ENCODE data around the gene MAT1A.
"Not testable (repeated sequence)": the region's sequence is repeated elsewhere in the genome, so short reads cannot be mapped to it uniquely, and the experiment has no call there.

Gene MAT1A

DNA sequence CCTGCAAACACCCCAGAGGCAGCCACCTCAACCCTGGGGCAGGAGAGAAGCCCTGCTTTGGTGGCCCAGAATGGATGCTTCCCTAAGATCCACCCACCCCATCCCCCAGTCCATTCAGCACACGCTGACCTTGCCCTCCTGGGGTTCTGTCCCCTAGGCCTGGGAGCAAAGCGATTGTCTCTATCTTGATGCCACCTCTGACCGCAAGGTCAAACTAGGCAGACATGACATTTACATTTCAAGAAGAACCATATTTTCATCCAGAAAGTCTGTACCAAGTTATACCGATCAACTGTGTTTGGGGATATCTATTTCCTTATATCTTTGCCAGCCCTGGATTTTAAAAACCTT is 23.0 kb downstream of the MAT1A start:
- in situ Hi-C loops (cut with MboI; ENCODE audit: low sequenced_read_pairs) = loop anchor here (25.0 kb wide), 1 partner anchor 704 kb away; the partner anchor contains the start of gene SFTPA2

DNA sequence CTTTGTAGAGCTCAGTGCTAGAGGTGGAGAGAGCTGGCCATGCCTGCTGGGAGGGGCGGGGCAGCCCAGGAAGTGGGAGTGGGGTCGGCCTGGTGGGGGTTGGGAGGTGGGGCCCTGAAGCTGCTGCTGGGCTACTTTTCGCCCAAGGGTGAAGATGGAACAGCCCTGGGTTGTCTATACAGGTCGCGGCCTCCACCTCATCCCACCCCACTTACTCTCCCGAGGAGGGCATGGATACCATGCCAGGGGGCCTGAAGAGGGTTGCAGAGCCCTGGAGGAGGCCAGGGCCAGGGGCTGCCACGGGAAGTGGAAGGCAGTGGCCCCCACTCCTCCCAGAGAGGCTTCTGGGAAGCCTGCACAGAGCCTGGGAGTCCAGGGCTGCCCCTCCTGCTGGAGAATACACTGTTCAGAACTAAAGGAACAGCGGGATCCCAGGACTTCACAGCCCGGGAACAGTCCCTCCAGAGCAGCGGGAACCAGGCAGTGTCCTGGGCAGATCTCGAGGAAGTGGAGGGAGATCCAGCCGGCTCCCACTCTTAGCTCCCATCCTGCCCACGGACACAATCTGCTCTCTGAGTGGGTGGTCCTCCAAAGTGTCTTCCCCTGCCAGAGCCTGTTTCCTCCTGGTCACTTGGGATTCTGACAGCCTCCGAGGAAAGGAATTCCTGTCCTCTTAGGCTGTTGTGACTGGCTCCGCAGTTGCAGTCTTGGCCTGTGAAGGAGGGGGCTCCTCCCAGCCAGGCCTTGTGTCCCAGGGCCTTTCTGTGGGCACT is 23.5 kb downstream of the MAT1A start:
- in situ Hi-C loops (cut with MboI; ENCODE audit: low sequenced_read_pairs) = loop anchor here (25.0 kb wide), 1 partner anchor 704 kb away; the partner anchor contains the start of gene SFTPA2

DNA sequence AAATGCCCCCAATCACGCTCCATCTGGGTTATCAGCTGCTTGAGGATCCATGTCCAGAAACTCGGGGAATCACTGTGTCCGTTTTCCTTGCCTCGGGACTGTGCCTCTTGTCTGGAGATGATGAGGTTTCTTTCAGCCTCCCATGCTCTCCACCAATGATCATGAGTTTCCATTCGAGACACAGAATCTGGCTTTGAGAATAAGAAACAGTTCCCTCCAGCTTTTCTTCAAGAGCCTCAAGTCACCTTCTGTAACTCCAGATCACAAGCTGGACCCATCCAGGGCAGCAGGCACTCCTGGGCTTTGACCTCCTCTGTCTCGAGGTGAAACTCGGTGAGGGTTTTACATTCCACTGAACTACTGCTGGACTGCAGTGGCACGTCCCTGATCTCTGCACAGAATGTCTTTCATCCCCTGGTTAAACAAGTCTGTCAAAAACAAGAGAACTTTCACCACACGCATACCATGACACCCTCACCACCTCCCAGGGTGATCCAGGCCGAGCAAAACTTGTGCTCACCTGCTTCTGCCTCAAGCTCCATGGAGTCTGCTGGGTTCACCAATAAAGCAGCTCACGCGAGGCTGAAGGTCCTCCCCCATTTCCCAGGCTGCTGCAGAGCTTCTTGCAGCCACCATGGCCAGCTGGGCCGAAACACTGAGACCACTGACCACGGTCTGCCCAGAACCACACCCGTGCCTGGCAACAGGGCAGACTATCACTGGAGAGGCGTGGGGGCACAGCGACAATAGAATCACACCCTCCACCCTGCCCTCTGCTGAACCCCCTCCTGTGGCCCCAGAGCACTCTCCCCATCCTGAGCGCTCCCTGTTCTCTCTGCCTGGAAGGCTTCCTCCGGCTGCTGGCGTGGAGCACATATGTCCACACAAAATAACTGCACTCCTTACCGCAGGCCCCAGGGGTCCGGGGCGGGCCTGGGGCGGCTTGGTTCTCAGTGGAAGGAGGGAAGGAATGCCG is 25.1 kb downstream of the MAT1A start:
- in situ Hi-C loops (cut with MboI; ENCODE audit: low sequenced_read_pairs) = loop anchor here (25.0 kb wide), 1 partner anchor 702 kb away; the partner anchor contains the start of gene SFTPA2

DNA sequence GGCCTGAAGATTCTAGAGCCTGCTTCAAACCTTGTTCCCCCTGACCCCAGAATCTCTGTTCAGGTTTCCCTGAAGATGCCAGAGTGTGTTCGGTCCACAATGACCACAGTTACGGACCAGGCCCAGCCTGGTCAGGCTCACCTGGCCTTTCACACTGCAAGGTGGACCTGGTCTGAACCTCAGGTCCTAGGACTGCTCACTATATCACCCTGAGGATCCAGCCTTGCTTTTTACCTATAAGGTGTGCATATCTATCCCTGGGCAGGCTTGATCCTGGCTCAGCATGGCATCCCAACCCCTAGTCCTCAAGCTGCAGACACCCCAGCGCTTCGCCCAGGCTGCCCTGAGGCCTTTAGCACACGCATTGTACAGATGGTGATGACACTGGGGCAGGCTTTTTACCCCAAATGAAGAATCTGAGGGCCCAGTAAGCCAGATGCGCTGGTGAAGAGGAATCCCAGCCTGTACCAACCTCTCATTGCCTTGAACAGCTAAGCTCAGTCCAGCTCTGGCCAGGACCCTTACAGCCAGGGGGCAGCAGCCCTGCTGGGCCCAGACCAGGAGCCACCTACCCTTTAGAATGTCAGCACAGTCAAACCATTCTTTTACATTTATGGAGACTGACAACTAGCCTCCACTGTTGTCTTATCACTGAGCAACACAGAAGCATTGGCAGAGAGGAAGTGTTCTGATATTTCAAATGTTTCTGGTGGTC is 28.0 kb downstream of the MAT1A start:
- in situ Hi-C loops (cut with MboI; ENCODE audit: low sequenced_read_pairs) = loop anchor here (25.0 kb wide), 1 partner anchor 699 kb away; the partner anchor contains the start of gene SFTPA2

DNA sequence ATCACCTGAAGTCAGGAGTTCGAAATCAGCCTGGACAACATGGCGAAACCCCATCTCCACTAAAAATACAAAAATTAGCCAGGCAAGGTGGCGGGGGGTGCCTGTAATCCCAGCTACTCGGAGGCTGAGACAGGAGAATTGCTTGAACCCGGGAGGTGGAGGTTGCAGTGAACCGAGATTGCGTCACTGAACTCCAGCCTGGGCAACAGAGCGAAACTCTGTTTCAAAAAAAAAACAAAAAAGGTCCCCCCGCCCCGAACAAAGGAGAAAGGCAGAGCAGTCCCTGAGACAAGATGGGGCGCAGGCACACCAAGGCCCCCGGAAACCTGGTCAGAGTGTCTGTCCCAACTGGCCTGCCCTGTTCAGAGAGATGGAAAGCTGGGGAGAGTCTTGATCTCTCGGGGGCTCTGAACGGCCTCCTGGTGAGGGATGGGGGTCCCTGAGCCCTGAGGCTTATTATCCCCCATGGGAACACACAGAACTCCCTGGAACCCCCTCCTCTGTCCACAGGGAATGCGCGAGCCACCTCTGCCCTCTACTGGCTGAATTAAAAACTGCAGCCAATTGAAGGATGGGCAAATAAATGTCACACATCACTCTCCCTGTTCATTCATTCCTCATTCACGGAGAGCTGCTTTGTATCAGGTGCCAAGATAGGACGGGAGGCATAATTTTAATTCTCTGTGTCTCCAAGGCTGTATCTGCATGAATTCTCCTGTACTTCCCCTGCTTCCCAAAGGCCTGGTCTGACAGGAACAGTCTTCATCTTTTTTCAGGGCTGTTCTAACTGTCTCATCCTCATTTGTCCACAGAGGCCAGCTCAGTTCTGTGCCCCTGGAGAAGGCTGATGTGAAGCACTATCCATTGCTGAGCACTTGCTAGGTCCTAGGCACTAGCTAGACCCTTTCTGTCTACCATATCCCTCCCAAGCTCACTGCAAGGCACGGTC is 28.9 kb downstream of the MAT1A start:
- in situ Hi-C loops (cut with MboI; ENCODE audit: low sequenced_read_pairs) = loop anchor here (25.0 kb wide), 1 partner anchor 698 kb away; the partner anchor contains the start of gene SFTPA2

DNA sequence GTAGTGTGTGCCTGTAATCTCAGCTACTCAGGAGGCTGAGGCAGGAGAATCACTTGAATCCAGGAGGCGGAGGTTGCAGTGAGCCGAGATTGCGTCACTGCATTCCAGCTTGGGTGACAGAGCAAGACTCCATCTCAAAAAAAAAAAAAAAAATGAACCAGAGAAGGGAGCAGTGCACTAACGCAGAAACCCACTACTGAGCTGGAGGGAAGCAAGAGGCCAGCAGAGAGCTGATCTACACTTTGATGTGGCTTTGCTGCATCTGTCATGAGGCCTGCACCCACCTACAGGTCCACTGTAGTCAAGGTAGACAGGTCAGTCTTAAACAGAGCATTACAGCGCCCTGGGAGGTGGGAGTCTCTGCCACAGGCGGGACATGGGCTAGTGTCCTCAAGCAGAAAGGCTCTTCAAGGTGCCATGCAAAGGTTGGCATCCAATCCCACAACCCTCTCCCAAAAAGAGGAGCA is 30.0 kb downstream of the MAT1A start:
- in situ Hi-C loops (cut with MboI; ENCODE audit: low sequenced_read_pairs) = loop anchor here (25.0 kb wide), 1 partner anchor 697 kb away; the partner anchor contains the start of gene SFTPA2

DNA sequence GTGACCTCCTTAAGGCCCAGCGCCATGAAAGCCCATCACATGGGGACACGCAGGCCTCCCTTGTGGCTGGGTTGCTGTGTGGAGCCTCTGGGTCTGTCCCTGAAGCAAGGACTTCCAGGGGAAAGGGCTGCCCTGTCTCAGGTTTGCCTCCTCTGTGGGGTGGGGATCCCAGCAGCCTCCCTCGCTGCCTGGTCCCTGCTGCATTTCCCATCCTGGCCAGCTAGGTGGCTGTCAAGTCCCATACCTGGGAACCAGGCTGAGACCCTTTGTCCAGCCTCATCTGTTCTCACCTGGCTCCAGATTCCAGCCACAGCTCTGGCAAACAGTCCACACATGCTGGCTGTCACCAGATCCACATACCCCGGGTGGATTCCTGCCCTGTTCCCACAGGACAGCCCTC is 32.7 kb downstream of the MAT1A start:
- in situ Hi-C loops (cut with MboI; ENCODE audit: low sequenced_read_pairs) = loop anchor here (25.0 kb wide), 1 partner anchor 694 kb away; the partner anchor contains the start of gene SFTPA2

DNA sequence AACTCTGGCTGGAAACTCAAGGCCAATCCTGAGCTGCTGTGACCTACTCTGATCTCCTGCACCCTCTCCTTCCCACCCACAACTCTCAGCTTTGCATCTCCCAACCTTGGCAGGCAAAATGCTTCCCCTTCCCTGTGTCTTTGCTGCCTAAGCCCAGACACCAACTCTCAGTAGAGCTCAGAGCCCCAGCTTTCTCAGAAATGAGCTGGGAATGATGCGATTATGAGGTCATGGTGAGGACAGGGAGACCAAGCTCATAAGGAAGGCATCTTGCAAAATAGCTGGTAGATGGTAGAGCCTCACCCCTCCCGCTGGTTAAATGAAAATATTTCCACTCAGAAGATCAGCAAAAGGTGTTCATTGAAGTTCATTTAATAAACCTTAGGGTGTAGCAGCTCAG is 34.7 kb downstream of the MAT1A start:
- in situ Hi-C loops (cut with MboI; ENCODE audit: low sequenced_read_pairs) = loop anchor here (25.0 kb wide), 1 partner anchor 692 kb away; the partner anchor contains the start of gene SFTPA2

DNA sequence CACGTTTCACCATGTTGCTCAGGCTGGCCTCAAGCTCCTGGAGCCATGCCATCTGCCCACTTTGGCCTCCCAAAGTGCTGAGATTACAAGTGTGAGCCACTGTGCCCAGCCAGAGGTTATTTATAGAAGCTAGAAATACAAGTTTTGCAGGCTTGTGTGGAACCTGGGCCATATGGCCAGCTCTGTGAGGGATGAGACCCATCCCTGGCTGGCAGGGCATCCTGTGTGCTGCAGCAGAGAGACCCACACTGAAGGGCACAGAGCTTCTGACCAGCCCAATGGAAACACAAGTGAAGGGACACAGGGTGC is 35.5 kb downstream of the MAT1A start:
- in situ Hi-C loops (cut with MboI; ENCODE audit: low sequenced_read_pairs) = loop anchor here (25.0 kb wide), 1 partner anchor 692 kb away; the partner anchor contains the start of gene SFTPA2

DNA sequence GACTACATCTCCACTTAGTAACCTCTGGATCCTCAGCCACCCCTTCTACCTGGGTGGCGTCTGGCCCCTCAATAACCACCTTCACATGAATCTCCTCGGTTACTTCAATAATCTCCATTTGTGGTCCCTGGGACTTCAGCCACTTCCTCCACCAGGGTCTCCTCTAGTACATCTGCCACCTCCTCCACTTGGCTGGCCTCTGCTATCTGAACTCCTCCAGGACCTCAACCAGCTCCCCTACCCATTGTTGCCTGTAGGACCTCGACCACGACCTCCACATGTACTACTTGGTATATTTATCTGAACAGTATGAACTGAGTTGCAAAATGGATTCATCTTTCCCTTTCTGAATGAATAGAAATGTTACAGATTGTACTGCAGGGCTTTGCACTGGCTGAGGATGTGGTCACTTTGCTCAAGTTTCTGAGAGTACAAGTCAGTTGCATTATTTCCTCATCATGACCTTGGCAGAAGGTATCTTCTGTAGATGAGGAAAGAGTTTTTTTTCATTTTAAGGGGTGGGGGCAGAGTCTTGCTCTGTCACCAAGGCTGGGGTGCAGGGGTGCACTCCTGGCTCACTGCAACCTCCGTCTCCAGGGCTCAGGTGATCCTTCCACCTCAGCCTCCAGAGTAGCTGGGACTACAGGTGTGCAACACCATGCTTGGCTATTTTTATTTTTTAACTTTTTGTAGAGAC is 36.0 kb downstream of the MAT1A start:
- in situ Hi-C loops (cut with MboI; ENCODE audit: low sequenced_read_pairs) = loop anchor here (25.0 kb wide), 1 partner anchor 691 kb away; the partner anchor contains the start of gene SFTPA2

DNA sequence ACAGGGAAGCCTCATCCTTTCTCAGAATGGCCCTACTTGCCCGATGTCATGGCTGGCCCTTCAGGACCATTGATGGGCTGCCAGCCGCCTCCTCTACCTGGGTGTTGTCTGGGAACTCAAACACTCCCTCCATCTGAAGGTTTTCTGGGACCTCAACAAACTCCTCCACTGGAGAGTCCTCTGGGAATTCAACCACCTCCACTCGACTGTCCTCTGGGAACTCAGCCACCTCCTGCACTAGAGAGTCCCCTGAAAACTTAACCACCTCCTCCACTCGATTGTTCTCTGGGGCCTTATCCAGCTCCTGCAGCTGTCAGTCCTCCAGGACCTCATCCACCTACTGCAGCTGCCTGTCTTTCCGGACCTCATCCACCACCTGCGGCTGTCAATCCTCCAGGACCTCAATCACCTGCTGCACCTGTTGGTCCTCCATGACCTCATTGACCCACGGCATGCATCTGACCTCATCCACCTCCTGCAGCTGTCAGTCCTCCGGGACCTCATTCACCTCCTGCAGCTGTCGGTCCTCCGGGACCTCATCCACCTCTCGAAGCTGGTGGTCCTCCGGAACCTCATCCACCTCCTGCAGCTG is 37.1 kb downstream of the MAT1A start:
- in situ Hi-C loops (cut with MboI; ENCODE audit: low sequenced_read_pairs) = loop anchor here (25.0 kb wide), 1 partner anchor 690 kb away; the partner anchor contains the start of gene SFTPA2

DNA sequence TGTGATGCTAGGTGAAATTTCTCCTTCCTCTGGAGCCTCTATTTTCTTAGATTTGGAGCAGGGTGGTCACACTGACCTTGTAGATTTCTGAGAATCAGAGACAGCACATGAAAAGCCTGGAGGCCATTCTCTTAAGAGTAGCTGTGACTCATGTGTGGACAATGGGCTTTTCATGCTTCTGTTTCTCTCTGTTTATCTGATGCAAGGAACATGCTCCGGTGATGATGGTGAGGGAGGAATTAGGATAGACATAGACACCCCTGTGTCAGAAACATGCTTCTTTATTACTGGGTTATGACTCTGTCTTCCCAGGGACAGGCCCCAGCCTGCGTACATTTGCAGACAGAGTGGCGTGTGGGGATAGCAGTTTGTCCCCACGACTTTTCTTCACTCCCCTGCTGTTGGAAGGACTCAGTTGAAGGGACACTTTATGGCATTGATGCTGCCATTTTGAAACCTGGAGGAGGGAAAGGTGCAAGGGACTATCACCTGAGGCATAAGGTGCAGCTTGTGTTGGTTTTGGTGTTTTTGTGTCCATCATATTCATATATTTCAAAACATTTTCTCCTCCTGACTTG is 37.7 kb downstream of the MAT1A start:
- in situ Hi-C loops (cut with MboI; ENCODE audit: low sequenced_read_pairs) = loop anchor here (25.0 kb wide), 1 partner anchor 689 kb away; the partner anchor contains the start of gene SFTPA2

DNA sequence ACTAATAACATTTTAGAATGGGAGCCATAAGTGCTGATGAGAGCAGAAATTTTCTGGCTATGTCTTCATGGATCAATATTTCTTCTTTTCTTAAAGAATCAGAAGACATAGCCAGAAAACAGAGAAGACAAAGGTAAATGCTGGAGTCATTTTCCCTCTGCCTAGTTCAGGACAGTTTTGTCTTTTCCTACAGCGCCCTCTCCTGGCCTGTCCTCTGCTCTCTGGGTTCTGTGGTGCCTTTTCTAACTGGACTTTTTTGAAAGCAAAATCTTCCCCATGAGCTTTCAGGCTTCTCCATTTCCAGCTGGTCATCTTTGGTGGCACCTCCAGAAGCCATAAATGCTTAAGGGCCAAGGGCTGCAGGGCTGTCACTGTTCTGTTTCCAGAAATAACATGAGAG is 39.1 kb downstream of the MAT1A start:
- in situ Hi-C loops (cut with MboI; ENCODE audit: low sequenced_read_pairs) = loop anchor here (25.0 kb wide), 1 partner anchor 688 kb away; the partner anchor contains the start of gene SFTPA2

DNA sequence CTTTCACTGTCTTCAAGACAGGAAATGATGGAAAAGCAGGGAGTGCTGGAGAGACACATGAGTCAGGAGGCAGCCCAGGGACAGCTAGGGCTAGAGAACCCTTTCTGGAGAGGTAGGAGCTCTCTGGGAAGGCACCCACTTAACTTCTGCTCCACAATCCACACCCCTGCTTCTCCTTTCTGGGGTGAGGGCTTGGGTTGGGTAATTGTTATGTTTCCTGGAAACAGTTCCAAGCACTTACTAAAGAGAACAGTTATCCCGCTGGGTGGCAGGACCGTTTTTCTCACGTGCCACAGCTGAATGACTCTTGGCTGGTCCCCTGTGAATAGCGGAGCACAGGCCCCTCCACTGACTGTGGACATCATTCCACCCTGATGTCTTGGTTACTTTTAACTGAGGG is 39.6 kb downstream of the MAT1A start:
- in situ Hi-C loops (cut with MboI; ENCODE audit: low sequenced_read_pairs) = loop anchor here (25.0 kb wide), 1 partner anchor 688 kb away; the partner anchor contains the start of gene SFTPA2

DNA sequence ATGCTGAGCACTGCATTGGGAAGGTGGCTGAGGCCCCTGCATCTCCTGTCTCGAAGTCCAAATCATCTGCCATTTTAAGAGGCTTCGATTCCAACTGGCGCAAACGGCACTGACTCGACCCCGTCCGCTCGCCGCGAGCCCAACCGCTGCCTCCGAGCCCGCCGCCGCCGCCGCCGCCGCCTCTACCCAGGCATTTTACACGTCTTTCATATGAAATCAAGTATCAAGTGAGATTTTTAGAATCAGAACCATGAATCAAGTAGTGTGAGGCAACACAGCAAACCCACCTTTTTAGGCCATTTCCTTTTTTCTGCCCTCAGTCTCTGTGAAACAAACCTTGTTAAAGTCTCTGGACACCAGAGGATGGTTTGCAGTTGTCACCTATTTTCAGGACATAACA is 41.8 kb downstream of the MAT1A start:
- in situ Hi-C loops (cut with MboI; ENCODE audit: low sequenced_read_pairs) = not testable (repeated sequence)

DNA sequence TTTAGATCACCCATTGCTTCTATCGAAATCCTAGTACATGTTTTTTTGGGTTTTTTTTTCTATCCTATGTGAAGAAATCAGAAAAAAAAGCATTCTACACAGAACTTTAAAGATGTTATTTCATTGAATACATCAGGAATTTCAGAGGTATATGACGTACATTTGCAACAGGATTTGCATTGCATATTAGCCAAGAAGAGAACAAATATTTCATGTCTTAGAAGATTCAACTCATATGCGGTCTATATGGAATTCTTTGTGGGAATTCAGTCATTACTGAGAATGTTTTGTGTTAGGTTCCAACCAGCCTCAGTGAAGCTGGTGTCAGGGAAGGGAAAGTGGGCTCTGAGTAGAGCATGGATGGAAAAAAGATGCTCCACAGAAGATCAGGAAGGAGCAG is 45.1 kb downstream of the MAT1A start:
- in situ Hi-C loops (cut with MboI; ENCODE audit: low sequenced_read_pairs) = not testable (repeated sequence)

DNA sequence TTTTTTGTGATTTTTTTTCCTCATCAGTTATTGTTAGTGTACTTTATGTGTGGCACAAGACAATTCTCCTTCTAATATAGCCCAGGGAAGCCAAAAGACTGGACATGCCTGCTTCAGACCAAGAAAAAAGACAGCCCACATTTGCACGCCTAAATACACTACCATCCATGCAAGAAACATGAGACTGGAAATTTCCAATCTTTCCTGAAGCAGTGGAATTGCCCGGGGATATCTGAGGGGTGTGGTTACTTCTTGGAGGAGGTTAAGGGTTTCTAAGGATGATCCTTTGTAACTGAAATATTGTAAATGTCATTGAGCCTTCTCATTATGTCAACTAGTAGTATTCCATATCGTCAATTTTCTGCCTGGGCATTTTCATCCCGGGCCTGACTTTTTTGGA is 47.1 kb downstream of the MAT1A start:
- in situ Hi-C loops (cut with MboI; ENCODE audit: low sequenced_read_pairs) = not testable (repeated sequence)

DNA sequence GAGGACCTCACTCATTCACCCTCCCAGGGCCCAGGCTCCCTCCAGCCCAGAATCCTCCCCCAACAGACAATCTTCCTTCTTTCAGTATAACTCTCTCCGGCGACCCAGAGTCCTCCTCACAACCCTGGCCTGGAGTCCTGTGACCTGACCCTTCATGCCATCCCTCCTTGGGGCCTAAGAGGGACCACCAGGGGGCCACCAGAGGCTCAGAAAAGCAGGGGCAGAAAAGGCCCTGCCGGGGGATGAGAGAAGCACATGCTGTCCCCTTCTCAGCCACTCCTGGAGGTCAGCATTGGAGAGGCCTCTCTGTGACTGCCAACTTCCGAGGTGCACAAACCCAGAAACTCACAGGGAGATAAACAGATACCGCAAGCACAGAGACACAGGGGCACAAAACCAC is 53.0 kb downstream of the MAT1A start:
- in situ Hi-C loops (cut with MboI; ENCODE audit: low sequenced_read_pairs) = not testable (repeated sequence)

All from HL-60/S4 treated with retinoic acid at 250 ng/mL for 4 days and 3 days (cell line).